Progenitor cell of endocrine pancreas (in vitro differentiated cells): ENCODE results near the gene PNCK. TPM values are rescaled to one million over a fixed set of nuclear protein-coding genes. Genes with fewer than 3 reads are reported as not detected.

Experiments
- DNase-seq: peaks from one replicate; pipeline ENCODE4 v3.0.0; 2021; ENCODE audit warnings: low spot score; ENCODE audit not compliant: unreplicated experiment
- H3K27ac Mint-ChIP-seq: 2 replicates; pipeline ENCODE4 v1.8.0; 2021; ENCODE audit warnings: mild to moderate bottlenecking, moderate library complexity, mixed read lengths
- H3K27me3 Mint-ChIP-seq: 2 replicates; pipeline ENCODE4 v1.8.0; 2021; ENCODE audit warnings: mixed read lengths
- H3K36me3 Mint-ChIP-seq: 2 replicates; pipeline ENCODE4 v1.8.0; 2022; ENCODE audit warnings: mixed read lengths; ENCODE audit not compliant: insufficient read depth
- H3K4me1 Mint-ChIP-seq: 2 replicates; pipeline ENCODE4 v1.8.0; 2021; ENCODE audit warnings: low read depth, mixed read lengths
- H3K4me3 Mint-ChIP-seq: 2 replicates; pipeline ENCODE4 v1.8.0; 2021; ENCODE audit warnings: low read depth, mild to moderate bottlenecking, moderate library complexity, mixed read lengths
- H3K9me3 Mint-ChIP-seq: 2 replicates; pipeline ENCODE4 v1.8.0; 2021; ENCODE audit warnings: low read depth, mixed read lengths
- total RNA-seq: library from RNA; stranded (reverse); gene quantifications from 2 replicates; pipeline ENCODE4 v1.2.1, GENCODE V29; 2021
- TF ChIP-seq, protein P1 (sequence below): fragments of 200-600 bp; sonication (generic); IDR thresholded peaks from one replicate; pipeline ENCODE4 v1.5.0; 2021; ENCODE audit warnings: antibody characterized with exemption, mild to moderate bottlenecking; ENCODE audit not compliant: unreplicated experiment

The PNCK gene
- total RNA-seq, 1 donor from 2014 or later, result 6.1 TPM

DNA sequence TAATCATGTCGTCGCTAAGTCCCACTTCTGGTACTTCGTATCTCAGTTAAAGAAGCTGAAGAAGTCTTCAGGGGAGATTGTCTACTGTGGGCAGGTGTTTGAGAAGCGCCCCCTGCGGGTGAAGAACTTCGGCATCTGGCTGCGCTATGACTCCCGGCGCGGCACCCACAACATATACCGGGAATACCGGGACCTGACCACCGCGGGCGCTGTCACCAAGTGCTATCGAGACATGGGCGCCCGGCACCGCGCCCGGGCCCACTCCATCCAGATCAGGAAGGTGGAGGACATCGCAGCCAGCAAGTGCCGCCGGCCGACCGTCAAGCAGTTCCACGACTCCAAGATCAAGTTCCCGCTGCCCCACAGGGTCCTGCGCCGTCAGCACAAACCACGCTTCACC, 11.3 kb downstream of the PNCK start:
- DNase-seq, result peak; percentile 27
- Mint-ChIP-seq H3K36me3 (no peaks in the 10 kb centered on the region), H3K4me1 (peaks cover 4% of the 10 kb centered on the region), H3K27me3 (peaks cover 44% of the 10 kb centered on the region), H3K4me3 (no peak overlapping the region), H3K27ac (no peak overlapping the region), H3K9me3 (peaks cover 19% of the 10 kb centered on the region)
- TF ChIP-seq, protein P1, sequence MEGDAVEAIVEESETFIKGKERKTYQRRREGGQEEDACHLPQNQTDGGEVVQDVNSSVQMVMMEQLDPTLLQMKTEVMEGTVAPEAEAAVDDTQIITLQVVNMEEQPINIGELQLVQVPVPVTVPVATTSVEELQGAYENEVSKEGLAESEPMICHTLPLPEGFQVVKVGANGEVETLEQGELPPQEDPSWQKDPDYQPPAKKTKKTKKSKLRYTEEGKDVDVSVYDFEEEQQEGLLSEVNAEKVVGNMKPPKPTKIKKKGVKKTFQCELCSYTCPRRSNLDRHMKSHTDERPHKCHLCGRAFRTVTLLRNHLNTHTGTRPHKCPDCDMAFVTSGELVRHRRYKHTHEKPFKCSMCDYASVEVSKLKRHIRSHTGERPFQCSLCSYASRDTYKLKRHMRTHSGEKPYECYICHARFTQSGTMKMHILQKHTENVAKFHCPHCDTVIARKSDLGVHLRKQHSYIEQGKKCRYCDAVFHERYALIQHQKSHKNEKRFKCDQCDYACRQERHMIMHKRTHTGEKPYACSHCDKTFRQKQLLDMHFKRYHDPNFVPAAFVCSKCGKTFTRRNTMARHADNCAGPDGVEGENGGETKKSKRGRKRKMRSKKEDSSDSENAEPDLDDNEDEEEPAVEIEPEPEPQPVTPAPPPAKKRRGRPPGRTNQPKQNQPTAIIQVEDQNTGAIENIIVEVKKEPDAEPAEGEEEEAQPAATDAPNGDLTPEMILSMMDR, result peak; percentile 55

DNA sequence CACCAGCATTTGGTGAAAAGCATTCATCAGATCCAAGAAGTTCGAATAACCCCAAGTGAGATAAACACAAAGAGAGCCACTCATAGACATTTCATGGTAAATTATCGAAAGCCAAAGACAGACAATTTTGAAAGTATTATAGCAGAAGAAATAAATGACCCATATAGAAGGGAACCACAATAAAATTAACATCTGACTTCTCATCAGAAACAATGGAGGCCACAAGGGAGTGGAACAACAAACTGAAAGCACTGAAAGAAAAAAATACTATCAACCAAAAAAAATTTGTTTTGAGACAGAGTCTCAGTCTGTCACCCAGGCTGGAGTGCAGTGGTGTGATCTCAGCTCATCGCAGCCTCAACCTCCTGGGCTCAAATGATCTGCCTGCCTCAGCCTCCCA, 14.3 kb downstream of the PNCK start:
- H3K27me3 Mint-ChIP-seq, result peaks cover 21% of the 10 kb centered on the region
- H3K4me1 Mint-ChIP-seq, result peaks cover 4% of the 10 kb centered on the region
- peaks cover 19% of the 10 kb centered on the region for H3K9me3 Mint-ChIP-seq
- no peak for DNase-seq
- H3K27ac Mint-ChIP-seq, result no peak overlapping the region
- no peaks in the 10 kb centered on the region for H3K36me3 Mint-ChIP-seq
- TF ChIP-seq, protein P1, result no peak
- H3K4me3 Mint-ChIP-seq, result no peak overlapping the region

DNA sequence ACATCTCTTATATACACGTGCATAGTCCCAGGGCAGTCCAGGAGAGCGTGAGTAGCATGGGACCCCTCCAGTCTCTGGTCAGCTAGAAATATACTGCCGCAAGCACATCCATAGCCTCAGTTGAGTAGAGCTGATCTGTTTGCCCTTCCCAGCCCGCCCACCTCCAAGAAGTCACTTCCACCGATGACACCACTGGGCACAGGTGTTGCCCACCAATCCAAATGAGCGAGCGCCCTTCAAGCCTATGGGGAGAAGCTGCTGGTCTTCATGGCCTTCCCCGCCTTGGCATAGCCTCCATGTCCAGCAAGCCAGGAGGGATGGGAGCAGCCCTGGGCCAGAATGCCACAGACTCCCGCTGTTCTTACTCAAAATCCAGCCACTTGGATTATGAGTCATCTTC, 16.5 kb downstream of the PNCK start:
- Mint-ChIP-seq H3K9me3 (peaks cover 24% of the 10 kb centered on the region), H3K4me1 (peaks cover 4% of the 10 kb centered on the region), H3K4me3 (no peak overlapping the region), H3K36me3 (peaks cover 1% of the 10 kb centered on the region), H3K27me3 (peaks cover 13% of the 10 kb centered on the region), H3K27ac (no peak overlapping the region)
- TF ChIP-seq, protein P1, result no peak
- no peak for DNase-seq

GRCh38 chrX:153653556-153653955, 20.1 kb downstream of the PNCK start:
- peaks cover 4% of the 10 kb centered on the region for H3K36me3 Mint-ChIP-seq
- H3K4me3 Mint-ChIP-seq, result no peak overlapping the region
- no peaks in the 10 kb centered on the region for H3K27me3 Mint-ChIP-seq
- TF ChIP-seq, protein P1, result no peak
- DNase-seq, result no peak
- peaks cover 1% of the 10 kb centered on the region for H3K4me1 Mint-ChIP-seq
- no peak overlapping the region for H3K27ac Mint-ChIP-seq
- H3K9me3 Mint-ChIP-seq, result peaks cover 17% of the 10 kb centered on the region

DNA sequence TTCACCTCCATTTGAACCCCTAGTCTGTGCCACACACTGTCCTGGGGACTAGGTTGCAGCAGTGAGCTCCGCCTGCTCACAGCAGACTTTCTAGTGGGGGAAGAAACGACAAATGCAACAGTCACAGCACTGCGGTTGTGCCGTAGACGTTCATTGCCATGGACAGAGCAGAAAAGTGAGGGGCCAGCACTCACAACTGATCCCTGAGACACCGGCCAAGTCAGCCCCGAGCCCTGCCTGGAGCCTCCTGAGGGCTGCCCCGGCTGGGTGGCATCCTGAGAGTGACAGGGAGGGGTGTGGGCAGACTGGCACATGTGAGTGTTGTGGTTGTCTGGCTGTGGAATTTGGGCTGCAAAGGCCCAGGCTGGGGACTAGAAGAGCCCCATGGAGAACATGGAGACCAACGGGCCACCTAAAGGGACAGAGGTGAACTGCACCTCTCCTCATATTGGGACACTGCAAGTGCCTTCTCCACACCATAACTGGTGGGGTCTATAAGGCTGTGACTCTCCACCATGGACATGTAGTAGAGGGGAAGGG, 22.0 kb downstream of the PNCK start:
- Mint-ChIP-seq H3K4me3 (no peak overlapping the region), H3K4me1 (peaks cover 1% of the 10 kb centered on the region), H3K9me3 (peaks cover 17% of the 10 kb centered on the region), H3K27me3 (no peaks in the 10 kb centered on the region), H3K27ac (no peak overlapping the region), H3K36me3 (peaks cover 4% of the 10 kb centered on the region)
- TF ChIP-seq, protein P1, result peak; percentile 42
- no peak for DNase-seq
